ENCODE results near the gene MRPL37. TPM values are rescaled to one million over a fixed set of nuclear protein-coding genes. Genes with fewer than 3 reads are reported as not detected.

MRPL37 gene
- total and polyA plus RNA-seq, 2 donors (not counting 3 experiments of a cell fraction or from before 2014, with no cell fraction given) = 45.0 to 109 TPM

DNA sequence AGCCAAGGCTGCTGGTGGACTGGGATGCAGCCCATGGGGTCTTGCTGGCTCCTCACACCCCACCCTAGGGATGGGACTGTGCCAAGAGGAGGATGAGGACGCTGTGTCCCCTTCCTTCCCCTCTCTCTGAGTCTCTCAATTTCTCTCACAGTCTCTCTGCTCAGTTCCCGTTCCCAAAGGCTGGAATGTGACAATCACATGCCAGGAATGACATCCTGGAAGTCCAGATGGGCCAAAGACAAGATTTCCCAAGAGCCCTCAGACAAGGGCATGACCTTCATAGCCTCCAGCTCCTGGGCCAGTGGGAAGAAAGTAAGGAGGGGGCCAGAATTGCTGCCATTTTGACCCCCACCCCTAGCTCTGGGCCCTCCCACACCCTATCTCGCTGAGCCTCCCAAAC is 39.6 kb upstream of the MRPL37 start:
- intact Hi-C loops (cut with micrococcal nuclease) = no loop called here
- ChIA-PET POLR2A (no interaction called here), CTCF (interaction anchor here (1.2 to 1.3 kb wide), 2 partner anchors 13 to 39 kb away, joined by 3 read pairs; no protein-coding TSS in a partner anchor)
- Histone ChIP-seq H3K27ac (ENCODE audit: insufficient read depth, low read depth, low read length) (no peak overlapping the region), H2AFZ (ENCODE audit: low read depth, low read length) (no peak overlapping the region), H3K4me1 (ENCODE audit: control insufficient read depth, extremely low read depth, insufficient read depth, low read length) (no peaks in the 10 kb centered on the region), H3K4me2 (ENCODE audit: insufficient read depth, low read length) (no peak overlapping the region), H4K20me1 (replicated peaks; ENCODE audit: control insufficient read depth, extremely low read depth, insufficient read depth, low read length) (no peaks in the 10 kb centered on the region), H3K36me3 (ENCODE audit: control insufficient read depth in 2 of 2, extremely low read depth in 1 of 2, insufficient read depth in 2 of 2, low read length in 2 of 2) (no peaks in the 10 kb centered on the region), H3K27me3 (ENCODE audit: control insufficient read depth in 2 of 2, insufficient read depth in 2 of 2, low read length in 2 of 2) (no peaks in the 10 kb centered on the region), H3K9me1 (replicated peaks; ENCODE audit: control insufficient read depth, extremely low read depth, insufficient read depth, low read length) (no peaks in the 10 kb centered on the region), H3K4me3 (replicated peaks in 1 of 3; ENCODE audit: insufficient read depth in 1 of 3, low read depth in 1 of 3, low read length in 3 of 3) (no peak overlapping the region), H3K9ac (replicated peaks; ENCODE audit: extremely low read depth, insufficient read depth, low read length) (no peak overlapping the region), H3K9me3 (replicated peaks; ENCODE audit: control insufficient read depth, insufficient read depth, low read length) (no peaks in the 10 kb centered on the region), H3K79me2 (ENCODE audit: control insufficient read depth, insufficient read depth, low read length) (no peaks in the 10 kb centered on the region)
- no peak for DNase-seq (ENCODE audit: low read depth, low spot score)
- dilution Hi-C loops (cut with MboI; ENCODE audit: extremely low pct_ligation_motif_present, low sequenced_read_pairs) = no loop called here
- no peak for TF ChIP-seq MYC (IDR thresholded peaks at IDR 0.05; ENCODE audit: low read depth, low read length)
- no peak for TF ChIP-seq POLR2AphosphoS5 (IDR thresholded peaks at IDR 0.05; ENCODE audit: insufficient read depth, low read depth, low read length)
- no peak for TF ChIP-seq JUN (IDR thresholded peaks at IDR 0.05; ENCODE audit: borderline replicate concordance, insufficient read depth, insufficient read length, low read depth)
- TF ChIP-seq, protein P1, sequence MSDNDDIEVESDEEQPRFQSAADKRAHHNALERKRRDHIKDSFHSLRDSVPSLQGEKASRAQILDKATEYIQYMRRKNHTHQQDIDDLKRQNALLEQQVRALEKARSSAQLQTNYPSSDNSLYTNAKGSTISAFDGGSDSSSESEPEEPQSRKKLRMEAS (IDR thresholded peaks at IDR 0.05; ENCODE audit: insufficient read depth, insufficient read length) = no peak
- no peak for TF ChIP-seq POLR2A (IDR thresholded peaks at IDR 0.05; ENCODE audit: low read depth, low read length)
- TF ChIP-seq EZH2 (IDR thresholded peaks at IDR 0.05; ENCODE audit: borderline replicate concordance, low read depth, low read length, severe bottlenecking) = no peak
- no peak for TF ChIP-seq FOS (IDR thresholded peaks at IDR 0.05; ENCODE audit: borderline replicate concordance, insufficient read depth, low read length)
- TF ChIP-seq, protein P2, sequence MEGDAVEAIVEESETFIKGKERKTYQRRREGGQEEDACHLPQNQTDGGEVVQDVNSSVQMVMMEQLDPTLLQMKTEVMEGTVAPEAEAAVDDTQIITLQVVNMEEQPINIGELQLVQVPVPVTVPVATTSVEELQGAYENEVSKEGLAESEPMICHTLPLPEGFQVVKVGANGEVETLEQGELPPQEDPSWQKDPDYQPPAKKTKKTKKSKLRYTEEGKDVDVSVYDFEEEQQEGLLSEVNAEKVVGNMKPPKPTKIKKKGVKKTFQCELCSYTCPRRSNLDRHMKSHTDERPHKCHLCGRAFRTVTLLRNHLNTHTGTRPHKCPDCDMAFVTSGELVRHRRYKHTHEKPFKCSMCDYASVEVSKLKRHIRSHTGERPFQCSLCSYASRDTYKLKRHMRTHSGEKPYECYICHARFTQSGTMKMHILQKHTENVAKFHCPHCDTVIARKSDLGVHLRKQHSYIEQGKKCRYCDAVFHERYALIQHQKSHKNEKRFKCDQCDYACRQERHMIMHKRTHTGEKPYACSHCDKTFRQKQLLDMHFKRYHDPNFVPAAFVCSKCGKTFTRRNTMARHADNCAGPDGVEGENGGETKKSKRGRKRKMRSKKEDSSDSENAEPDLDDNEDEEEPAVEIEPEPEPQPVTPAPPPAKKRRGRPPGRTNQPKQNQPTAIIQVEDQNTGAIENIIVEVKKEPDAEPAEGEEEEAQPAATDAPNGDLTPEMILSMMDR (IDR thresholded peaks at IDR 0.05; ENCODE audit: extremely low read depth in 1 of 2, insufficient read depth in 1 of 2, low read depth in 1 of 2, low read length in 2 of 2) = no peak
- TF ChIP-seq GATA2 (IDR thresholded peaks at IDR 0.05; ENCODE audit: insufficient read depth, insufficient read length, low read depth, low read length) = no peak
- no TSS peak for BruUV-seq (replicated peaks)
- no peak for FAIRE-seq

Measured in endothelial cell of umbilical vein (primary cell).